ENCODE data around the gene PLCL1. TPM values are rescaled to one million over a fixed set of nuclear protein-coding genes. Genes with fewer than 3 reads are reported as not detected.
A peak's percentile ranks its signal among the peaks of the same experiment; 100 is the strongest.

PLCL1 gene
- total RNA-seq (10 to 100 TPM in 2 of 5 donors, 1 to 10 TPM in 3; 2.2 to 28.7 (median 4.1) TPM), polyA plus RNA-seq (1 to 10 TPM in 1 of 3 donors, under 1 TPM in 2; 0.93 to 1.4 (median 0.93) TPM)
- long read RNA-seq, donor 1 = 0 reads
- long read RNA-seq, donor 2 = 0 reads
- long read RNA-seq, donor 3 = 0 reads
- long read RNA-seq, donor 4 = 0 reads
- long read RNA-seq, donor 5, full-length matches to known transcripts = 1 of 1 reads
- long read RNA-seq, donor 5, partial matches to known transcripts = 0 of 1 reads
- long read RNA-seq, donor 5, other reads (novel, unspliced or antisense) = 0 of 1 reads
- long read RNA-seq, donor 6 = 0 reads
- long read RNA-seq, donor 7, full-length matches to known transcripts = 3 of 3 reads
- long read RNA-seq, donor 7, partial matches to known transcripts = 0 of 3 reads
- long read RNA-seq, donor 7, other reads (novel, unspliced or antisense) = 0 of 3 reads
- long read RNA-seq, donor 8, full-length matches to known transcripts = 1 of 1 reads
- long read RNA-seq, donor 8, partial matches to known transcripts = 0 of 1 reads
- long read RNA-seq, donor 8, other reads (novel, unspliced or antisense) = 0 of 1 reads
- long read RNA-seq, donor 9, full-length matches to known transcripts = 1 of 1 reads
- long read RNA-seq, donor 9, partial matches to known transcripts = 0 of 1 reads
- long read RNA-seq, donor 9, other reads (novel, unspliced or antisense) = 0 of 1 reads
- long read RNA-seq, donor 10 = 0 reads

GRCh38 chr2:197804049-197804757 lies at the start of gene PLCL1:
Gene PLCL1, plus strand, starts transcription at chr2:197804593.
- DNase-seq = peak; percentile 92 to 96

GRCh38 chr2:197759013-197759412 lies 45.4 kb upstream of the PLCL1 start:
- Histone ChIP-seq H3K36me3 (no peaks in the 10 kb centered on the region), H3K9me3 (peaks cover 6 to 25% (median 14%) of the 10 kb centered on the region in 4 donors), H3K4me1 (no peaks in the 10 kb centered on the region), H3K27ac (no peak overlapping the region), H3K4me3 (no peak overlapping the region), H3K27me3 (no peaks in the 10 kb centered on the region)
- no peak for TF ChIP-seq POLR2A (IDR thresholded peaks at IDR 0.05)
- no peak for TF ChIP-seq POLR2AphosphoS5 (IDR thresholded peaks at IDR 0.05)
- no peak for TF ChIP-seq CTCF (IDR thresholded peaks at IDR 0.05)
- no peak for DNase-seq
- 60 to 66% (median 61%) methylated on average over 4 of the region's 4 CpGs for WGBS, 5 donors
- intact Hi-C loops (cut with DNase I; ENCODE audit: low total_unique reads) = no loop called here

More at GRCh38 chr2:197804049-197804757, at the start of gene PLCL1:
- Histone ChIP-seq H3K36me3 (no peaks in the 10 kb centered on the region), H3K4me3 (peak within 1 kb of the TSS; percentile 76 to 93 (median 83)), H3K4me1 (peaks cover 8 to 42% (median 31%) of the 10 kb centered on the region in 4 donors), H3K27ac (peak within 1 kb of the TSS; percentile 20 to 83 (median 74)), H3K27me3 (peaks cover 0 to 8% (median 4%) of the 10 kb centered on the region in 3 donors), H3K9me3 (no peaks in the 10 kb centered on the region)
- intact Hi-C loops (cut with DNase I; ENCODE audit: low total_unique reads) = loop anchor here (5.0 to 10.0 kb wide), 2 partner anchors 323 to 491 kb away; no protein-coding TSS in a partner anchor
- 0 to 1% (median 1%) methylated on average over 27 to 50 of the region's 50 CpGs for WGBS, 5 donors
- TF ChIP-seq CTCF (IDR thresholded peaks at IDR 0.05) (peak in 1 of 7 experiments; percentile 4), POLR2A (IDR thresholded peaks at IDR 0.05) (no peak), EP300 (IDR thresholded peaks at IDR 0.05) (no peak), POLR2AphosphoS5 (IDR thresholded peaks at IDR 0.05) (peak in 2 of 3 donors; percentile 58 to 67)

GRCh38 chr2:197759625-197760292 lies 44.6 kb upstream of the PLCL1 start:
- no peaks in the 10 kb centered on the region for H3K36me3 ChIP-seq
- H3K27me3 ChIP-seq = no peaks in the 10 kb centered on the region
- no peak for DNase-seq
- no peaks in the 10 kb centered on the region for H3K4me1 ChIP-seq
- 61 to 78% (median 78%) methylated on average over 4 to 11 of the region's 11 CpGs for WGBS, 5 donors
- TF ChIP-seq POLR2A (IDR thresholded peaks at IDR 0.05) (no peak), CTCF (IDR thresholded peaks at IDR 0.05) (no peak), EP300 (IDR thresholded peaks at IDR 0.05) (no peak), POLR2AphosphoS5 (IDR thresholded peaks at IDR 0.05) (no peak)
- intact Hi-C loops (cut with DNase I; ENCODE audit: low total_unique reads) = no loop called here
- no peak overlapping the region for H3K27ac ChIP-seq
- H3K4me3 ChIP-seq = no peak overlapping the region
- H3K9me3 ChIP-seq = peaks cover 6 to 25% (median 14%) of the 10 kb centered on the region in 4 donors
